ENCODE measurements around the gene MUC21. TPM values are rescaled to one million over a fixed set of nuclear protein-coding genes. Genes with fewer than 3 reads are reported as not detected.

Gene MUC21
- polyA plus RNA-seq, 3 donors: not detected

- Mint-ChIP-seq H3K27ac (no peak overlapping the region), H3K9me3 (peaks cover 0 to 4% (median 0%) of the 10 kb centered on the region in 7 donors), H3K4me1 (no peaks in the 10 kb centered on the region), H3K4me3 (no peak overlapping the region), H3K27me3 (ENCODE audit: low read depth in 3 of 3) (peaks cover 2 to 14% (median 9%) of the 10 kb centered on the region in 3 donors), H3K36me3 (no peaks in the 10 kb centered on the region)
- Histone ChIP-seq H3K27ac (ENCODE audit: low read depth in 1 of 2, low read length in 2 of 2) (no peak overlapping the region), H3K36me3 (replicated peaks in 1 of 2; ENCODE audit: control insufficient read depth in 1 of 2, insufficient read depth in 2 of 2, low read length in 2 of 2) (no peaks in the 10 kb centered on the region), H3K4me1 (ENCODE audit: control insufficient read depth in 1 of 2, insufficient read depth in 2 of 2, low read length in 2 of 2) (no peaks in the 10 kb centered on the region), H4K20me1 (ENCODE audit: insufficient read depth, low read length) (no peaks in the 10 kb centered on the region), H3K9ac (ENCODE audit: insufficient read depth, low read length, poor library complexity, severe bottlenecking) (no peak overlapping the region), H2AFZ (ENCODE audit: insufficient read depth, low read depth, low read length, poor library complexity, severe bottlenecking) (no peak overlapping the region), H3K4me3 (replicated peaks in 1 of 3; ENCODE audit: low read depth in 2 of 3, low read length in 3 of 3) (no peak overlapping the region), H3K27me3 (ENCODE audit: control insufficient read depth in 2 of 2, insufficient read depth in 2 of 2, low read length in 2 of 2) (no peaks in the 10 kb centered on the region), H3K4me2 (replicated peaks; ENCODE audit: extremely low read depth, low read length, poor library complexity, severe bottlenecking) (no peak overlapping the region), H3K9me3 (replicated peaks in 1 of 2; ENCODE audit: control insufficient read depth in 1 of 2, insufficient read depth in 1 of 2, low read length in 2 of 2) (no peaks in the 10 kb centered on the region), H3K79me2 (ENCODE audit: insufficient read depth, low read length) (no peaks in the 10 kb centered on the region)
- 89% methylated on average over 5 of the region's 8 CpGs for WGBS (ENCODE audit: insufficient coverage)
- intact Hi-C loops (cut with micrococcal nuclease): no loop called here
- DNase-seq: no peak
- no peak for TF ChIP-seq CTCF (IDR thresholded peaks at IDR 0.05)
Observed at GRCh38 chr6:31007694-31008093, 24.2 kb downstream of the MUC21 start.

- Histone ChIP-seq H3K79me2 (ENCODE audit: insufficient read depth, low read length) (no peaks in the 10 kb centered on the region), H4K20me1 (ENCODE audit: insufficient read depth, low read length) (no peaks in the 10 kb centered on the region), H3K4me1 (ENCODE audit: control insufficient read depth in 1 of 2, insufficient read depth in 2 of 2, low read length in 2 of 2) (no peaks in the 10 kb centered on the region), H3K4me2 (replicated peaks; ENCODE audit: extremely low read depth, low read length, poor library complexity, severe bottlenecking) (no peak overlapping the region), H3K9me3 (replicated peaks in 1 of 2; ENCODE audit: control insufficient read depth in 1 of 2, insufficient read depth in 1 of 2, low read length in 2 of 2) (no peaks in the 10 kb centered on the region), H3K27me3 (ENCODE audit: control insufficient read depth in 2 of 2, insufficient read depth in 2 of 2, low read length in 2 of 2) (no peaks in the 10 kb centered on the region), H3K36me3 (replicated peaks in 1 of 2; ENCODE audit: control insufficient read depth in 1 of 2, insufficient read depth in 2 of 2, low read length in 2 of 2) (no peaks in the 10 kb centered on the region), H3K27ac (ENCODE audit: low read depth in 1 of 2, low read length in 2 of 2) (no peak overlapping the region), H3K9ac (ENCODE audit: insufficient read depth, low read length, poor library complexity, severe bottlenecking) (no peak overlapping the region), H3K4me3 (replicated peaks in 1 of 3; ENCODE audit: low read depth in 2 of 3, low read length in 3 of 3) (no peak overlapping the region), H2AFZ (ENCODE audit: insufficient read depth, low read depth, low read length, poor library complexity, severe bottlenecking) (no peak overlapping the region)
- Mint-ChIP-seq H3K27ac (no peak overlapping the region), H3K4me1 (no peaks in the 10 kb centered on the region), H3K27me3 (ENCODE audit: low read depth in 3 of 3) (peaks cover 2 to 17% (median 11%) of the 10 kb centered on the region in 3 donors), H3K36me3 (no peaks in the 10 kb centered on the region), H3K9me3 (peaks cover 0 to 6% (median 1%) of the 10 kb centered on the region in 7 donors), H3K4me3 (peak overlapping the region in 1 of 2 donors; percentile 31)
- no peak for DNase-seq
- intact Hi-C loops (cut with micrococcal nuclease): no loop called here
- TF ChIP-seq CTCF (IDR thresholded peaks at IDR 0.05): no peak
- WGBS (ENCODE audit: insufficient coverage): 87% methylated on average over 3 of the region's 4 CpGs
Observed at GRCh38 chr6:31008165-31008564, 24.6 kb downstream of the MUC21 start.
